ENCODE results near the gene BCAS1. TPM values are rescaled to one million over a fixed set of nuclear protein-coding genes. Genes with fewer than 3 reads are reported as not detected.

The BCAS1 gene
- polyA plus RNA-seq, 12 donors = 3.5 to 14.6 (median 5.7) TPM; not detected in 1

- DNase-seq = no peak
Measured at GRCh38 chr20:54103762-54104600, 33.6 kb upstream of the BCAS1 start.

- peak; percentile 23 for DNase-seq
Measured at GRCh38 chr20:54103067-54103761, 32.8 kb upstream of the BCAS1 start.

- no peak for DNase-seq
Measured at GRCh38 chr20:54102543-54102942, 32.1 kb upstream of the BCAS1 start.

GRCh38 chr20:54100563-54100962, 30.2 kb upstream of the BCAS1 start:
- no peak for DNase-seq

GRCh38 chr20:54099894-54100293, 29.5 kb upstream of the BCAS1 start:
- DNase-seq = no peak

GRCh38 chr20:54098047-54098446, 27.7 kb upstream of the BCAS1 start:
- DNase-seq = no peak

GRCh38 chr20:54097236-54097529, 26.8 kb upstream of the BCAS1 start:
- no peak for DNase-seq

GRCh38 chr20:54095824-54096223, 25.4 kb upstream of the BCAS1 start:
- no peak for DNase-seq

- DNase-seq = no peak
Measured at GRCh38 chr20:54094268-54094580, 23.8 kb upstream of the BCAS1 start.

- DNase-seq = no peak
Measured at GRCh38 chr20:54093423-54094267, 23.3 kb upstream of the BCAS1 start.

GRCh38 chr20:54092021-54092420, 21.6 kb upstream of the BCAS1 start:
- no peak for DNase-seq

GRCh38 chr20:54091120-54091480, 20.7 kb upstream of the BCAS1 start:
- no peak for DNase-seq

- DNase-seq = no peak
Measured at GRCh38 chr20:54090230-54091119, 20.1 kb upstream of the BCAS1 start.

GRCh38 chr20:54088430-54088829, 18.0 kb upstream of the BCAS1 start:
- DNase-seq = no peak

- DNase-seq = peak; percentile 17
Measured at GRCh38 chr20:54086507-54087039, 16.2 kb upstream of the BCAS1 start.

- no peak for DNase-seq
Measured at GRCh38 chr20:54085910-54086309, 15.5 kb upstream of the BCAS1 start.

GRCh38 chr20:54085425-54085824, 15.0 kb upstream of the BCAS1 start:
- no peak for DNase-seq

- no peak for DNase-seq
Measured at GRCh38 chr20:54084727-54085388, 14.5 kb upstream of the BCAS1 start.

GRCh38 chr20:54084193-54084592, 13.8 kb upstream of the BCAS1 start:
- DNase-seq = no peak

GRCh38 chr20:54083459-54083858, 13.1 kb upstream of the BCAS1 start:
- DNase-seq = no peak

GRCh38 chr20:54082100-54082499, 11.7 kb upstream of the BCAS1 start:
- no peak for DNase-seq

Data from muscle of arm (tissue), 12 donors.